LNCAP (cell line): ENCODE data around the gene CYP19A1.

Source experiments
- CTCF ChIP-seq: fragments of 450-650 bp; IDR thresholded peaks from 2 replicates; pipeline ENCODE4 v1.5.1; 2017; ENCODE audit warnings: mild to moderate bottlenecking

Gene CYP19A1

GRCh38 chr15:51322621-51323296 lies 15.6 kb downstream of the CYP19A1 start:
- TF ChIP-seq CTCF: no peak

DNA sequence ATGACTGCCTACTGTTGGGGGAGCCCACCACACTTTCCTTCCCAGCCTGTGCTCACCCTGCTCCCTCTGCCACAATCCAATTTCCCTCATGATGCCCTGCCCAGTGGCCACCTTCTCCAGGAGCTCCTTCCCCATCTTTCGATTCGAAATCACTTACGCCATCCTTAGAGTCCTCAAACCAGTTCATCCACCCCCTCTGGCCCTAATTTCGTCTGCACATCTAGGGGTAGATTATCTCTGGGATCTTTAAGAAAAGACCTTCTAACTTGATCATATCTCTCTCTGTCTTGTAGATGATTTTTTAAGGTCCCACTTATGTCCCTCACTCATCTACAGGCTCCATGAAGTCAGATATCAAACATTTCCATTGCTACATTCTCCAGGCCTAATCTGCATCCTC lies 17.1 kb downstream of the CYP19A1 start:
- TF ChIP-seq CTCF: no peak

DNA sequence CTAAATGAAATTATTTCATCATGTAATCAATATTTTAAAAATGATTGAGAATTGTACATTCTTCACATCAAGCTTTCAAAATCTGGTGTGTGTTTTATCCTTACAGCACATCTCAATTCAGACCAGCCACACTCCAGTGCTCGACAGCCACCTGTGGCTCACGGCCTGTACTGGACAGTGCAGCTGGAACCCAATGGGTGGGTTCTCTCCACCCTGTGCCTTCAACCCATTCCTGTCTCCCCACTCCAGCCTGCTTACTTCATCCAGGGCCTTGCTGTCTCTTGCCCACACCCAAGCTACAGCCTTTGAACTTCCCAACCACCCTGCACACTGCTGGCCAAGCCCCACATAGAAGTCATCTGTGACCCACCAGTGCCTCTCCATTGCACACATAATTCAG lies 17.6 kb downstream of the CYP19A1 start:
- TF ChIP-seq CTCF: no peak

DNA sequence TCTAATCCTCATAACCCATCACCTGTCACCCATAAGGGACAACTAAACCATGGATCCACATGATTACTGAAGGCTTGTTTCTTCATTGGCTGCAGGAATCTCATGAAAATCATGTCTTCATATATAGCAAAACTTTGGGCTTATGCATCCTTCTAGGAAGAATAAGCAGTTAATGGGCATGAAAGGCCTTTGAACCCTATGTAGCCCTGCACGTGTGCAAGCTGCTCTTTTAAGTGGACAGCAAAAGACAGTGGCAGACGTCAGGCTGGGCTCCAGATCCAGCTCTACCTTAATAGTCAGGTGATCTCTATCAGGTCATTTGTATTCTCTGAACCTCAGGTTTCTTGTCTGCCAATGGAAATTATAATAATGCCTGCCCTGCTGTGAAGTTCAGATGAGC lies 18.9 kb downstream of the CYP19A1 start:
- no peak for TF ChIP-seq CTCF

- TF ChIP-seq CTCF: no peak
Observed at GRCh38 chr15:51318382-51319150, 19.8 kb downstream of the CYP19A1 start.

DNA sequence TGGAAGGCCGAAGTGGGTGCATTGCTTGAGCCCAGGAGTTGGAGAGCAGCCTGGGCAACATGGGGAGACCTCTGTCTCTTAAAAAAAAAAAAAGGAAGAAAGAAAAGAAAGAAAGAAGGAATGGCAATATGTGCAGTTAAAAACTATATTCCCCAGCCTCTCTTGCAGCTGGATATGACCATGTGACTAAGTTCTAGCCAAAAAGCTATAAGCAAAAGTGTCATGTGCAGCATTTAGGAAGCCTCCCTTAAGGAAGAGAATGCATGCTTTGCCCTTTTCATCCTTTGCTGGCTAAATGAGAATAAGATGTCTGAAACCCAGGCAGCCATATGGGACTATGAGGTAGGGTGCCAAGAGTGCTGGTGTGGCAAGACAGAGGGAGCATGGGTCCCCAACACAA lies 21.8 kb downstream of the CYP19A1 start:
- no peak for TF ChIP-seq CTCF

DNA sequence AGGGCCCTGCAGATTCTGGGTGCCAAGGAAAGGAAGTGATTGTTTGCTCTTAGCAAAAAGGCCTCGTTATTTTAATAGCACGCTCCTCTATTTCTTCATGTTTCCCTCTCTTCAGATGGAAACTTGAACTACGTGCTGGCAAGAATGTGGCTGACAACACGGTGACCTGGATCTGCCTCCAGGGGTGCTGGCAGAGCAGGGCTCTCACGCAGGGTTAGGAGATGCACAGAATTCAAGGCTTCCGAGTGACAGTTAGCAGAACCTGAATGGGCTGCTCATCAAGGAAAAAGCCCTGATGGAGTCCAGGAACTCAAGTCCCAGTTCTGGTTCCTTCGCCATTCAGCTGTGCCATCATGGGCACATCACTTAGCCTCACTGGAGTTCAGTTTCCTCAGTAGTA lies 22.7 kb downstream of the CYP19A1 start:
- no peak for TF ChIP-seq CTCF
